Psoas muscle (tissue), 8 donors: ENCODE measurements around the gene IFT88. TPM values are rescaled to one million over a fixed set of nuclear protein-coding genes. Genes with fewer than 3 reads are reported as not detected.

Source experiments
- ATAC-seq, 4 donors: fragments of 200-7000 bp; cut with Tn5 transposase; one replicate each; pipeline ENCODE4 v1.9.1; 2020; ENCODE audit warnings: moderate library complexity in 3 of 4, mild to moderate bottlenecking in 2 of 4
- DNase-seq, 2 donors: peaks; one replicate each; pipeline ENCODE4 v3.0.0-alpha.2; 2020
- H3K27ac ChIP-seq: fragments of 200-600 bp; one replicate; pipeline ENCODE4 v1.8.0; 2022
- H3K27me3 ChIP-seq, 3 donors: fragments of 200-600 bp in 1 of 3; one replicate each; pipeline versions ENCODE4 v1.6.1 to v1.8.0; 2013 to 2022; ENCODE audit warnings: low read length in 2 of 3, mild to moderate bottlenecking in 2 of 3, moderate library complexity in 1 of 3; ENCODE audit not compliant: insufficient read depth in 3 of 3
- H3K36me3 ChIP-seq, 2 donors: fragments of 200-600 bp in 1 of 2; one replicate each; pipeline versions ENCODE4 v1.6.1 to v1.8.0; 2013 to 2022; ENCODE audit warnings: low read depth in 1 of 2, mild to moderate bottlenecking in 1 of 2, moderate library complexity in 1 of 2; ENCODE audit not compliant: insufficient read depth in 1 of 2
- H3K4me1 ChIP-seq: fragments of 200-600 bp; one replicate; pipeline ENCODE4 v1.8.0; 2022
- H3K4me3 ChIP-seq: fragments of 200-600 bp; one replicate; pipeline ENCODE4 v1.8.0; 2022; ENCODE audit warnings: mild to moderate bottlenecking
- H3K9me3 ChIP-seq: fragments of 200-600 bp; one replicate; pipeline ENCODE4 v1.8.0; 2022
- WGBS, 3 donors: extraction: QIAGEN DNeasy Blood & Tissue Kit; methylation state at CpG; one replicate each; pipeline versions ENCODE4 v1.1.6 to v1.1.7; 2013; 5-methylcytosine and 5-hydroxymethylcytosine counted together
- intact Hi-C, 2 donors: fragments of 100-400 bp; cut with DNase I; formaldehyde crosslinking; loops; one replicate each; pipeline versions ENCODE4 v1.11.0 to v1.14.2; 2022
- polyA plus RNA-seq, 3 donors: library from polyadenylated mRNA; stranded (reverse); fragments of 200-250 nt; gene quantifications; one replicate each; pipeline ENCODE4 v1.2.3, GENCODE V29; 2013
- total RNA-seq, 4 donors: library from RNA; stranded (reverse); fragmentation: NEBNext Ultra II Directional in 2 of 4; extraction: Animal tissue kit (Norgen Biotek cat#: 25700) in 2 of 4; gene quantifications; one replicate each; pipeline versions ENCODE4 v1.2.1 to v1.2.4, GENCODE V29; 2021 to 2023
- TF ChIP-seq, protein P1 (sequence below): fragments of 200-600 bp; IDR thresholded peaks from one replicate; pipeline ENCODE4 v1.8.0; 2022; ENCODE audit warnings: antibody characterized with exemption
- donor health status: healthy with polysubstance abuse.
- donor health status: DM: no; HTN: no; CAD: no; lungs with moderate emphysema.
- donor health status: Bipolar disorder and iron deficiency.
- donor health status: healthy.
- donor health status: DM: yes; HTN: yes; CAD: no.
- donor health status: DM: no; HTN: no; CAD: no.
- donor health status: DM: no; HTN: no; CAD: no.
- donor health status: DM: yes; HTN: yes; CAD: no.

Gene IFT88
- total and polyA plus RNA-seq, 7 donors, result 3.9 to 9.8 (median 4.6) TPM

DNA sequence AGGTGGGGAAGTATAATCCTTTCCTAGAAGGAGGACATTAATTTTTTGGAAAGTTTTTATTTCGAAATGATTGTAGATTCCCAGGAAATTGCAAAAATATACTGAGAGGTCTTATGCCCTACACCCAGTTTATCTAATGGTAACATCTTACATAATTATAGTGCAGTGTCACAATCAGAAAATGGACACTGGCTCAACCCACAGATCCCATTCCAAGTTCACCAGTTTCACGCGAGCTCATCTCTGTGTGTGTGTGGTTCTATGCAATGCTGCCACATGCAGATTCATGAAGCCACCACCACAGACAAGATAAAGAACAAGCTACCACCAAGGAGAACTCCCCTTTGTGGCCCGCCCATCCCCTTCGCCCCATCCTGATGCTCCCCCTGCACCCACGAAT lies 160.9 kb downstream of the IFT88 start:
- H3K27ac ChIP-seq, result peak overlapping the region; percentile 56
- TF ChIP-seq, protein P1, sequence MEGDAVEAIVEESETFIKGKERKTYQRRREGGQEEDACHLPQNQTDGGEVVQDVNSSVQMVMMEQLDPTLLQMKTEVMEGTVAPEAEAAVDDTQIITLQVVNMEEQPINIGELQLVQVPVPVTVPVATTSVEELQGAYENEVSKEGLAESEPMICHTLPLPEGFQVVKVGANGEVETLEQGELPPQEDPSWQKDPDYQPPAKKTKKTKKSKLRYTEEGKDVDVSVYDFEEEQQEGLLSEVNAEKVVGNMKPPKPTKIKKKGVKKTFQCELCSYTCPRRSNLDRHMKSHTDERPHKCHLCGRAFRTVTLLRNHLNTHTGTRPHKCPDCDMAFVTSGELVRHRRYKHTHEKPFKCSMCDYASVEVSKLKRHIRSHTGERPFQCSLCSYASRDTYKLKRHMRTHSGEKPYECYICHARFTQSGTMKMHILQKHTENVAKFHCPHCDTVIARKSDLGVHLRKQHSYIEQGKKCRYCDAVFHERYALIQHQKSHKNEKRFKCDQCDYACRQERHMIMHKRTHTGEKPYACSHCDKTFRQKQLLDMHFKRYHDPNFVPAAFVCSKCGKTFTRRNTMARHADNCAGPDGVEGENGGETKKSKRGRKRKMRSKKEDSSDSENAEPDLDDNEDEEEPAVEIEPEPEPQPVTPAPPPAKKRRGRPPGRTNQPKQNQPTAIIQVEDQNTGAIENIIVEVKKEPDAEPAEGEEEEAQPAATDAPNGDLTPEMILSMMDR, result no peak
- no peaks in the 10 kb centered on the region for H3K27me3 ChIP-seq
- DNase-seq, result no peak
- intact Hi-C loops, result no loop called here
- no peaks in the 10 kb centered on the region for H3K9me3 ChIP-seq
- no peak overlapping the region for H3K4me3 ChIP-seq
- peaks cover 0 to 12% of the 10 kb centered on the region in 2 donors for H3K36me3 ChIP-seq
- peak in 2 of 4 donors; percentile 4 to 23 for ATAC-seq
- peaks cover 4% of the 10 kb centered on the region for H3K4me1 ChIP-seq
- WGBS, 3 donors, result 84 to 92% (median 89%) methylated on average over 6 of the region's 6 CpGs

DNA sequence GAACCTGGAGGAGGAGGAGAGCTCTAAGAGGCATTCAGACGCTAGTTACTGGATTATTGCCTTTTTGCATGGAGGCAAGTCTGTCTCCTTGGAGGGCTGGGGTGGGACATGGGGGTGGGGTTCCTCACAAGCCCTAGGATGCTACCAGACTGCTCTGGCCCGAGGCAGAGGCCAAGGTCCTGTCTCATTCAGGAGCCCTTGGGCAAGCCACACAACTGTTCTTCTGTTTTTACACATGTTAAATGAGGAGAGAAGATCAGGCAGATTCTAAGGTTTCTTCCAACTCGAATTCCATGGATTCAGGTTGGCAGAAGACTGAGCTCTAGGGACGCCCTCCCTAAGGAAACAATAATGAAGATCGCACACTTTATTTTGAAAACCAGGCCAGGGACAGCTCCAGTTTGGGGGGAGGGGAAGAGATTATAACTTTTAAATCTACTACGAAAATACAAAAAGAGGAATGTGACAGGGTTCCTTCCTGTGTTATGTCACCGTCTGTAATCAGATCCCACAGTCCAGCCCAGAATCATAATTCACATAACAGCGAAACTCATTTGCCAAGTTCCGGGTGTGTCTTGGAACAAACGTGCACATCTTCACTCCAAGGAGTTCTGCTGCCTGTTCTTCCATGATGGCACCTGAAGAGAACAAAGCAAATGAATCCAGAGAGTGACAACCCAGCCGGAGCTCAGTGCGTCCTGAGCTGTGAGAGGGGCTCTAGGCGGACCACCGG lies 161.8 kb downstream of the IFT88 start:
- TF ChIP-seq, protein P1, result no peak
- 27 to 32% (median 29%) methylated on average over 14 of the region's 14 CpGs for WGBS, 3 donors
- H3K4me3 ChIP-seq, result no peak overlapping the region
- ATAC-seq (peak; percentile 31 to 79 (median 57)), DNase-seq (no peak)
- H3K36me3 ChIP-seq, result peaks cover 0 to 12% of the 10 kb centered on the region in 2 donors
- H3K27me3 ChIP-seq, result no peaks in the 10 kb centered on the region
- intact Hi-C loops, result no loop called here
- peaks cover 4% of the 10 kb centered on the region for H3K4me1 ChIP-seq
- H3K9me3 ChIP-seq, result no peaks in the 10 kb centered on the region
- peak overlapping the region; percentile 56 for H3K27ac ChIP-seq

DNA sequence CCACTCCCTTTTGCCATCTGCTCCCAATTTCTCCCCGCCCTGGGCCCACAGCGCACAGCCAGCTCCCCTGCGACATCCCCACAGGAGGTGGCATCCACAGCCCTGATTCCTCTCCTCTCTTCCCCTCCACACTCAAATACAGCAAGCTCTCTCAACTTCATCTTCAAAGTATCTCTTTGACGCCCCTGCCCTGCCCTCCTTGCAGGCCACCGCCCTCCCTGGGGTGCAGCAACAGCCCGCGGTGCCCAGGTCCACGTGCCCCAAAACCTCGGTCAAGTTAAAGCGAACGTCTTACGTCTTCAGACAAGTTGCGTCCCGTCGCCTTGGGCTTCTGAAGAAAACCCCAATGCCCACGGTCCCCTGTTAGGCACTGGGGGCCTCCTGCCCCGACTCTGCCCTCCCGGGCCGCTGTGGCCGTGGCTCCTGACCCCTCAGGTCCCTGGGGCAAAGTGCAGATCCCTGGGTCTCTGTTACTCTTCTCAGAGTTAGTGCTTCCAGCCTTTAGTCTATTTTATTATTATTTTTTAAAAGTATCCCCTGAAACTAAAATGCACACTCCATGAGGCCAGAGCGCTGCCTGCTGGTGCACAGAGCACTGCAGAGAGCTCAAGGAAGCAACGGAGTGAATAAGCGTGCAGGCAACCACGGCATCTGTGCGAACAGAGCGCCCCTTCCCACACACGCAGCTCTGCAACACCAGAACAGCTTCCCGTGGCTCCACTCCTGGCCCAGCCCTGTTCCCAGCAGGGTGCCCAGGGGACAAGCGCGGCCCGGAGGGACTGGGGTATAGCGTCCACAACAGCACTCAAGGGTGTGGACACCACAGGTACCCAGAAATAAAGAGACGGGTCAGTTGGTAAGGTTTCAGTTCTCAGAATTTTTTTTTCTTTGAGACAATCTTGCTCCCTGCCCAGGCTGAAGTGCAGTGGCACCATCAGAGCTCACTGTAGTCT lies 163.0 kb downstream of the IFT88 start:
- Histone ChIP-seq H3K27ac (no peak overlapping the region), H3K4me3 (no peak overlapping the region), H3K9me3 (no peaks in the 10 kb centered on the region), H3K4me1 (peaks cover 4% of the 10 kb centered on the region), H3K36me3 (peaks cover 0 to 12% of the 10 kb centered on the region in 2 donors), H3K27me3 (no peaks in the 10 kb centered on the region)
- ATAC-seq (no peak), DNase-seq (no peak)
- TF ChIP-seq, protein P1, result no peak
- intact Hi-C loops, result loop anchor here in 1 of 2 donors (5.0 kb wide), 1 partner anchor 37 kb away; no protein-coding TSS in a partner anchor
- WGBS, 3 donors, result 95 to 98% (median 96%) methylated on average over 33 of the region's 33 CpGs

DNA sequence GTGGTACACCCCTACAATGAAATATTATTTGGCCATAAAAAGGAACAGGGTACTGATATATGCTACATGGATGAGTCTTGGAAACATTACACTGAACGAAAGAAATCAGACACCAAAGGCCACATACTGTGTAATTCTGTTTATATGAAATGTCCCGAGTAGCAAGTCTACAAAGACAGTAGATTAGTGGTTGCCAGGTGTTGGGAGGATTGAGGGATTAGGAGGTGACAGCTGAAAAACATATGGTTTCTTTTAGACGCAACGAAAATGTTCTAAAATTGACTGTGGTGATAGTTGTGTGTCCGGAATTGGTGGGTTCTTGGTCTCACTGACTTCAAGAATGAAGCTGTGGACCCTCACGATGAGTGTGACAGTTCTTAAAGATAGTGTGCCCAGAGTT lies 171.7 kb downstream of the IFT88 start:
- ATAC-seq (no peak), DNase-seq (no peak)
- 63 to 71% (median 68%) methylated on average over 6 of the region's 6 CpGs for WGBS, 3 donors
- Histone ChIP-seq H3K4me1 (no peaks in the 10 kb centered on the region), H3K36me3 (peaks cover 0 to 10% of the 10 kb centered on the region in 2 donors), H3K27me3 (no peaks in the 10 kb centered on the region), H3K9me3 (no peaks in the 10 kb centered on the region), H3K4me3 (no peak overlapping the region), H3K27ac (no peak overlapping the region)
- intact Hi-C loops, result no loop called here
- TF ChIP-seq, protein P1, result no peak
